Subcutaneous adipose tissue (tissue), 4 donors: ENCODE measurements around the gene POMGNT1. TPM values are rescaled to one million over a fixed set of nuclear protein-coding genes. Genes with fewer than 3 reads are reported as not detected.

ENCODE experiments used
- total RNA-seq, 4 donors: library from RNA; depleted of rRNA; stranded (reverse); fragments of >200 nt; gene quantifications; one replicate each; pipeline ENCODE4 v1.1.0, GENCODE V29; 2016
- TF ChIP-seq, protein P1 (sequence below): fragments of 450-650 bp; IDR thresholded peaks from one replicate; pipeline ENCODE4 v1.5.1; 2016; ENCODE audit warnings: low read depth, mild to moderate bottlenecking, control low read depth, antibody characterized with exemption, moderate library complexity

POMGNT1 gene
- total RNA-seq, 4 donors from 2014 or later = 20.4 to 37.2 (median 35.9) TPM

DNA sequence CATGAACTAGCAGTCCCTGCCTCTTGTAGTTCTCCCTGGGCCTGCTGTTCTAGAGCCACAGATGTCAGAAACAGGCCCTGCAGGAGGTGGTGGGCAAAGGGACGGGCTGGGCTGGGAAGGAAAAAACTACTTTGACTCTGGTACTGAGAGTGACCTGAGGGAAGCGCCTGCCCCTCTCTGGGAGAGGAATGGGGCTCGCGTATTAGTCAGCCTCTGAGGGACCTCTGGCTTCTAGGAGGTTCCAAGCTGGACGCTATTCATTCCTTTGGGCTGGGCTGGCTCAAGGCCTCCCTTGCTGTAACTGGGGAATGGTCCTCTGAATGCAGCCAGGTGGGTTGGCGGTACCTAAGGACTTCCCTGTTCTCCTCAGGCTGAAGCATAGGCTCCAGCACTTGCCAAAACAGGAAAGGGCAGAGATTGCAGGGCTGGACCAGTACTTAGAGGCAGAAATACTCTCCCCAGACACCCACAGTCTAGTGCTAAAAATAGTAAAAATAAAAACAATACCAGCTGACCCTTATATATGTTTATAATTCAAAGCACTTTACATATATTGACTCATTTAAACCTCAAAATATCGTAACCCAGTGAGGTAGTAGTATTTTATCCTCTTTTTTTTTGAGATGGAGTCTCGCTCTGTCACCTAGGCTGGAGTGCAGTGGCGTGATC lies 7.1 kb downstream of the POMGNT1 start:
- TF ChIP-seq, protein P1, sequence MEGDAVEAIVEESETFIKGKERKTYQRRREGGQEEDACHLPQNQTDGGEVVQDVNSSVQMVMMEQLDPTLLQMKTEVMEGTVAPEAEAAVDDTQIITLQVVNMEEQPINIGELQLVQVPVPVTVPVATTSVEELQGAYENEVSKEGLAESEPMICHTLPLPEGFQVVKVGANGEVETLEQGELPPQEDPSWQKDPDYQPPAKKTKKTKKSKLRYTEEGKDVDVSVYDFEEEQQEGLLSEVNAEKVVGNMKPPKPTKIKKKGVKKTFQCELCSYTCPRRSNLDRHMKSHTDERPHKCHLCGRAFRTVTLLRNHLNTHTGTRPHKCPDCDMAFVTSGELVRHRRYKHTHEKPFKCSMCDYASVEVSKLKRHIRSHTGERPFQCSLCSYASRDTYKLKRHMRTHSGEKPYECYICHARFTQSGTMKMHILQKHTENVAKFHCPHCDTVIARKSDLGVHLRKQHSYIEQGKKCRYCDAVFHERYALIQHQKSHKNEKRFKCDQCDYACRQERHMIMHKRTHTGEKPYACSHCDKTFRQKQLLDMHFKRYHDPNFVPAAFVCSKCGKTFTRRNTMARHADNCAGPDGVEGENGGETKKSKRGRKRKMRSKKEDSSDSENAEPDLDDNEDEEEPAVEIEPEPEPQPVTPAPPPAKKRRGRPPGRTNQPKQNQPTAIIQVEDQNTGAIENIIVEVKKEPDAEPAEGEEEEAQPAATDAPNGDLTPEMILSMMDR = no peak

DNA sequence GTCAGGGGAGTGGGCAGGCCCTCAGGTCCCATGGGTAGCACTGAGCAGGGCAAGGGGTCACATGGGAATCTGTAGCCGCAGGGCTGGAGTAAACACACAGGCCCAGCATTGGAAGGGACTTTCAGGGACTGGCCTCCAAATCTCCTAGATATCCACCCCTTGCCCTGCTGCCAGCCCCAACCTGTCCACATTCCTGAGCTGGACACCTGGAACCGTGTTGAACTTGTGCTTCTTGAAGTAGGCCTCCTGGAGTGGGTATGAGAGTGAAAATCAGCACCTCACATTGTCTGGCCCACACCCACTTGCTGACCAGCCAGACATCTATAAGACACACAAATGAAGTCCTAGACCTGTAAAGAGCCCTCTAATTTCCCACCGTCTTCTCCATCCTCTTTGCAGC lies 7.7 kb downstream of the POMGNT1 start:
- TF ChIP-seq, protein P1 = no peak

DNA sequence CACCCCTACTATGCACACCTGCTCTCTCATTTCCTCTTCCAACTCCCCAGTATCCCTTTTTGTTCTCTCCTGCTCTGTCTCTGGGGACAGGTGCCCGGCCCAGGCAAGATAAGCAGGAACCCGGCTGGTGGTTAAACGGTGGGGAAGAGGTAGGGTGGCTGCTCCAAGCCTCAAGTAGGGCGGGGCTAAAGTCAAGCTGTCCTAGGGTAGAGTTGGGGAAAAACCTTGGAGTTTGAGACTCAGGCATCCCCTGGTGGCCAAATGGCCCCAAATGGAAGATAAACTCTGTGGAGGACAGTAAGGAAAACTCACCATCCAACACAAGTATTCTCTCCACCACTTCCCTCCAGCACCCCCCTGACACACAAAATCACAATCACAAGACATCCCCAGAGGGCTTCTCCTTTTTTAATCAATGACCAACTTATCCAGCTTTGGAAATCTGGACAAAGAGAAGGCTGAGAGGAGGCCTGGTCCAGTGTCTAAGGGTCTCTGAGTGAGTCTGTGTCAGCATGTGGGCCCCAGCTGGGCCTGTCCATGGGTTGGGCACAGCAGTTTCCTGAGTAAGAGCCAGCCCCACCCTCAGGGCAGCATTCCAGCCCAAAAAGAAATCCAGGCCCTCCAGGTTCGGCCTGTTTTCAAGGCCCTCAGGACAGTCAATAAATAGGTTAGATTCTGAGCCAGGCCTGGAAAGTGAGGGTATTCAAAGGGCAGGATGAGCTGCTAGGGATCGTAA lies 9.8 kb downstream of the POMGNT1 start:
- TF ChIP-seq, protein P1 = no peak

DNA sequence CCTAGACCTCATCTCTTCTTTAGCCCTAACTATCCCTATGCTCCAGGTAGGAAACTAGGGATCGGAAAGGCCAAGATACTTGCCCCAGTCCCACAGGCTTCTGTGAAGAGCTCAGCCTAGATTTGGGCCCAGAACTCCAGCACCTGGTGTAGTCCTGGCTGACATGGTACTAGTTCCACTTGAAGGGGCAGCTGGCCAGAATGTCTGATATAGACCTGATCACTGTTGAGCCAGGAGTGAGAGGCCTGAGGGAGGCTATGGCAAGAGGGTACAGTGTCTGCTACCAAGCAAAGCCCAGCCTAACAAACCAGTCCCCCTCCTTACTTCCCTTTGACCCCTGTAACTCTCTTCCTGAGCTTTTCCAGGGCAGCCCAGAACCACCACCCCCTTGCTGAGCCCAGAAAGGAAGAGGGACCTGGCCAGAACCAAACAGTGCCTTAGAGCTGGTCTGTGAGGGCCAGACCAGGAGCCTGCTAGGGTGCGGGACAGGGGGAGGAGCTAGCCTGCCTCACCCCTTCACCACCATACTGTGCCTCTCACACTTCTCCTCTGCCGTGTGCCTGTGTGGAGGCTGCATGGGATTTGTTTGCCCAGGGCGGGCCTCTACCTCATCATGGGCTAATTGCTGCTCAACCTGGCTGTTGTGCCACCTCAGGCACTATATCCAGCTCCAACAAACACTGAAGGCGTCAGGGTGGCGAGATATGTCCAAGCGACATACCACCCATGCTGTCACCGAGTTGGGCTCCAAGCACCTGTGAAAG lies 10.9 kb downstream of the POMGNT1 start:
- TF ChIP-seq, protein P1 = no peak

DNA sequence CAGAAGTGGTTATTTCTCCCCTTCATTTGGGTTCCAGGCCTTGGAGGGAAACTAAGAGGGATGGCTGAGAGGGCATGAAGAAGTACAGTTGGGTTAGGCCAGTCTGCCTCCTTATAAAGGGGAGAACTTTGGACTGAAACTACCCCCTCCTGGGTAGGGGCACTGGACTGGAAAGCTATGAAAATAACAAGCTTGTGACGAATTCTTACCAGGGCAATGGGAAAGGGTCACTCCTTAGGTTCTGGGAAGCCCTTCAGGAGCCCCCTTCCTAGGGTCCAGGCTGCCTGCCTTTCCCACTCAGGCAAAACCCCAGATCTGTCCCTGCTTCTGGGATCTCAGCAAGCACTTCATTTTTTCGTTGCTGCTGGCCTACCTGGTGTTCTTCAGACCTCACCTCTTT lies 12.2 kb downstream of the POMGNT1 start:
- TF ChIP-seq, protein P1 = no peak

DNA sequence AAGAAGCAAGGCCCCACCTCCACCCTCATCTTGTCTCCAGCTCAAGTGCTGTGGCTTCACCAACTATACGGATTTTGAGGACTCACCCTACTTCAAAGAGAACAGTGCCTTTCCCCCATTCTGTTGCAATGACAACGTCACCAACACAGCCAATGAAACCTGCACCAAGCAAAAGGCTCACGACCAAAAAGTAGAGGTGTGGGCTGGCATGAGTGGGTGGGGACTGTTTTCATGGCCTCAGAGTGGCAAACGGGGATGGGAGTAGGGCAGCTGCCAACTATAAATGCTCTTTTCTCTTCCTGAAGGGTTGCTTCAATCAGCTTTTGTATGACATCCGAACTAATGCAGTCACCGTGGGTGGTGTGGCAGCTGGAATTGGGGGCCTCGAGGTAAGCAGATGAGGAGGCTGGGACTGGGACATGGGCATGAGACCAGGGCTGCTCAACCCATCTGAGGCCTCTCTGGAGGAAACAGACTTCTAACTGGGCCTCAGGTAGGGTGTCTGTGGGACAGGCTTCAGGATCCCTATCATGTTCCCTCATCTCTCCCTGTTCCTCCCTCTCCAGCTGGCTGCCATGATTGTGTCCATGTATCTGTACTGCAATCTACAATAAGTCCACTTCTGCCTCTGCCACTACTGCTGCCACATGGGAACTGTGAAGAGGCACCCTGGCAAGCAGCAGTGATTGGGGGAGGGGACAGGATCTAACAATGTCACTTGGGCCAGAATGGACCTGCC lies 13.1 kb downstream of the POMGNT1 start:
- TF ChIP-seq, protein P1 = no peak
